H9 (cell line): ENCODE data around the gene IFNL1. TPM values are rescaled to one million over a fixed set of nuclear protein-coding genes. Genes with fewer than 3 reads are reported as not detected.

Experiments used
- DNase-seq: peaks from one replicate; pipeline ENCODE4 v3.0.0-alpha.2; 2017
- H2AFZ ChIP-seq: one replicate; pipeline ENCODE4 v1.6.1; 2013; ENCODE audit warnings: mild to moderate bottlenecking, low read length, control low read depth, moderate library complexity
- H2AK5ac ChIP-seq: 2 replicates; pipeline ENCODE4 v1.6.1; 2013; ENCODE audit warnings: low read length, control low read depth, mixed read lengths; ENCODE audit not compliant: insufficient read length
- H2BK120ac ChIP-seq: one replicate; pipeline ENCODE4 v1.6.1; 2013; ENCODE audit warnings: low read depth, mild to moderate bottlenecking, low read length, control low read depth, inconsistent platforms; ENCODE audit not compliant: poor library complexity, severe bottlenecking
- H2BK12ac ChIP-seq: 2 replicates; pipeline ENCODE4 v1.6.1; 2013; ENCODE audit warnings: low read length, control low read depth, mixed read lengths, low read depth; ENCODE audit not compliant: insufficient read length
- H2BK15ac ChIP-seq: 2 replicates; pipeline ENCODE4 v1.6.1; 2013; ENCODE audit warnings: low read depth, low read length, control low read depth
- H2BK20ac ChIP-seq: one replicate; pipeline ENCODE4 v1.6.1; 2013; ENCODE audit warnings: low read depth, mild to moderate bottlenecking, low read length, control low read depth, inconsistent platforms; ENCODE audit not compliant: poor library complexity, severe bottlenecking
- H2BK5ac ChIP-seq: 2 replicates; pipeline ENCODE4 v1.6.1; 2013; ENCODE audit warnings: low read length, control low read depth, mixed read lengths; ENCODE audit not compliant: insufficient read length
- H3K14ac ChIP-seq: 2 replicates; pipeline ENCODE4 v1.6.1; 2013; ENCODE audit warnings: low read length, control low read depth; ENCODE audit not compliant: insufficient read depth
- H3K18ac ChIP-seq: 2 replicates; pipeline ENCODE4 v1.6.1; 2013; ENCODE audit warnings: low read depth, mild to moderate bottlenecking, mixed read lengths, low read length, control low read depth; ENCODE audit not compliant: insufficient read length
- H3K23ac ChIP-seq: 2 replicates; pipeline ENCODE4 v1.6.1; 2013; ENCODE audit warnings: low read length, control low read depth, mixed read lengths, low read depth; ENCODE audit not compliant: insufficient read length
- H3K23me2 ChIP-seq: 2 replicates; pipeline ENCODE4 v1.6.1; 2013; ENCODE audit warnings: low read depth, mild to moderate bottlenecking, mixed read lengths, low read length, control low read depth; ENCODE audit not compliant: insufficient read length, poor library complexity, severe bottlenecking
- H3K27ac ChIP-seq: 2 replicates; pipeline ENCODE4 v1.5.1; 2013; ENCODE audit warnings: low read length, control low read depth, mixed read lengths, low read depth; ENCODE audit not compliant: insufficient read length
- H3K27me3 ChIP-seq: 2 replicates; pipeline ENCODE4 v1.6.1; 2013; ENCODE audit warnings: low read length, control low read depth, inconsistent platforms; ENCODE audit not compliant: insufficient read depth
- H3K4ac ChIP-seq: 2 replicates; pipeline ENCODE4 v1.6.1; 2013; ENCODE audit warnings: low read depth, mild to moderate bottlenecking, control low read depth, inconsistent platforms, low read length, moderate library complexity
- H3K4me1 ChIP-seq: 2 replicates; pipeline ENCODE4 v1.6.1; 2013; ENCODE audit warnings: low read length, control low read depth, inconsistent platforms; ENCODE audit not compliant: insufficient read depth
- H3K4me2 ChIP-seq: 2 replicates; pipeline ENCODE4 v1.6.1; 2013; ENCODE audit warnings: low read length, control low read depth, mixed read lengths; ENCODE audit not compliant: insufficient read length, insufficient read depth
- H3K56ac ChIP-seq: 2 replicates; pipeline ENCODE4 v1.6.1; 2013; ENCODE audit warnings: low read depth, mild to moderate bottlenecking, mixed read lengths, low read length, control low read depth; ENCODE audit not compliant: insufficient read length
- H3K79me1 ChIP-seq: 2 replicates; pipeline ENCODE4 v1.6.1; 2013; ENCODE audit warnings: low read depth, mild to moderate bottlenecking, moderate library complexity, low read length, control low read depth, inconsistent platforms; ENCODE audit not compliant: insufficient read depth, poor library complexity, severe bottlenecking
- H3K79me2 ChIP-seq: 2 replicates; pipeline ENCODE4 v1.6.1; 2013; ENCODE audit warnings: low read length, control low read depth, inconsistent platforms; ENCODE audit not compliant: insufficient read depth
- H3K9ac ChIP-seq: 2 replicates; pipeline ENCODE4 v1.6.1; 2013; ENCODE audit warnings: low read length, control low read depth, mixed read lengths; ENCODE audit not compliant: insufficient read length; ENCODE audit errors: extremely low read depth
- H3K9me3 ChIP-seq: one replicate; pipeline ENCODE4 v1.6.1; 2013; ENCODE audit warnings: low read depth, low read length, inconsistent platforms; ENCODE audit not compliant: control insufficient read depth
- H3T11ph ChIP-seq: one replicate; pipeline ENCODE4 v1.6.1; 2013; ENCODE audit warnings: mild to moderate bottlenecking, low read length, control low read depth, inconsistent platforms
- H4K20me1 ChIP-seq: one replicate; pipeline ENCODE4 v1.6.1; 2013; ENCODE audit not compliant: control insufficient read depth, insufficient read length, insufficient read depth
- H4K5ac ChIP-seq: 2 replicates; pipeline ENCODE4 v1.6.1; 2013; ENCODE audit warnings: low read depth, mild to moderate bottlenecking, mixed read lengths, low read length, control low read depth; ENCODE audit not compliant: insufficient read length
- H4K8ac ChIP-seq: replicated peaks from 2 replicates; pipeline ENCODE4 v1.6.1; 2013; ENCODE audit warnings: low read length, control low read depth, mixed read lengths, low read depth; ENCODE audit not compliant: insufficient read length
- H4K91ac ChIP-seq: 2 replicates; pipeline ENCODE4 v1.6.1; 2013; ENCODE audit warnings: low read depth, mild to moderate bottlenecking, moderate library complexity, mixed read lengths, low read length, control low read depth; ENCODE audit not compliant: insufficient read length
- H3K27ac Mint-ChIP-seq, 3 experiments: 2 replicates in 2 of 3; 3 replicates in 1 of 3; pipeline ENCODE4 v1.8.0; 2020 to 2021; ENCODE audit warnings: mixed read lengths in 3 of 3, mild to moderate bottlenecking in 1 of 3, moderate library complexity in 1 of 3
- H3K27me3 Mint-ChIP-seq: 2 replicates; pipeline ENCODE4 v1.8.0; 2021; ENCODE audit warnings: low read depth, mild to moderate bottlenecking, moderate library complexity, mixed read lengths
- H3K36me3 Mint-ChIP-seq, 3 experiments: 2 replicates in 2 of 3; 3 replicates in 1 of 3; pipeline ENCODE4 v1.8.0; 2020 to 2021; ENCODE audit warnings: low read depth in 3 of 3, mixed read lengths in 3 of 3; ENCODE audit not compliant: insufficient read depth in 1 of 3
- H3K4me1 Mint-ChIP-seq, 2 experiments: 2 replicates each; pipeline ENCODE4 v1.8.0; 2020; ENCODE audit warnings: mixed read lengths in 2 of 2
- H3K4me3 Mint-ChIP-seq, 2 experiments: 2 replicates in 1 of 2; 3 replicates in 1 of 2; pipeline ENCODE4 v1.8.0; 2020 to 2021; ENCODE audit warnings: mild to moderate bottlenecking in 2 of 2, mixed read lengths in 2 of 2, moderate library complexity in 1 of 2
- H3K9me3 Mint-ChIP-seq, 2 experiments: 2 replicates in 1 of 2; 3 replicates in 1 of 2; pipeline ENCODE4 v1.8.0; 2020; ENCODE audit warnings: mild to moderate bottlenecking in 2 of 2, mixed read lengths in 2 of 2, moderate library complexity in 1 of 2
- WGBS: extraction: QIAGEN DNeasy Blood & Tissue Kit; methylation state at CpG from one replicate; pipeline ENCODE4 v1.1.7; 2013; ENCODE audit warnings: missing lambda C conversion rate, low lambda C conversion rate, mixed read lengths; ENCODE audit not compliant: insufficient read length; ENCODE audit errors: extremely low coverage; 5-methylcytosine and 5-hydroxymethylcytosine counted together
- total RNA-seq: library from RNA; stranded (reverse); gene quantifications from 2 replicates; pipeline ENCODE4 v1.2.1, GENCODE V29; 2021
- TF ChIP-seq, protein P1 (sequence below): fragments of 200-600 bp; sonication (generic); conservative IDR thresholded peaks from 3 replicates; pipeline ENCODE4 v1.8.0; 2021; ENCODE audit warnings: antibody characterized with exemption, mild to moderate bottlenecking

The IFNL1 gene
- total RNA-seq, 1 experiment from 2014 or later: not detected

GRCh38 chr19:39248806-39249205 is 47.4 kb upstream of the IFNL1 start, which contains the start of gene IFNL4:
Gene IFNL4, minus strand, starts transcription at chr19:39248856.
- no peaks in the 10 kb centered on the region for H4K20me1 ChIP-seq
- peak within 1 kb of the TSS; percentile 19 to 68 for H3K4me3 Mint-ChIP-seq
- H3K27ac Mint-ChIP-seq: no peak within 1 kb of the TSS
- peak within 1 kb of the TSS; percentile 38 for H3K4me2 ChIP-seq
- no peaks in the 10 kb centered on the region for H3K4me1 ChIP-seq
- H3T11ph ChIP-seq: no peak within 1 kb of the TSS
- no peak within 1 kb of the TSS for H4K91ac ChIP-seq
- no peak within 1 kb of the TSS for H3K23ac ChIP-seq
- H3K9me3 ChIP-seq: no peaks in the 10 kb centered on the region
- H3K56ac ChIP-seq: no peak within 1 kb of the TSS
- H3K79me2 ChIP-seq: no peaks in the 10 kb centered on the region
- no peak within 1 kb of the TSS for H2BK20ac ChIP-seq
- no peak within 1 kb of the TSS for H2BK5ac ChIP-seq
- no peaks in the 10 kb centered on the region for H3K9me3 Mint-ChIP-seq
- TF ChIP-seq, protein P1, sequence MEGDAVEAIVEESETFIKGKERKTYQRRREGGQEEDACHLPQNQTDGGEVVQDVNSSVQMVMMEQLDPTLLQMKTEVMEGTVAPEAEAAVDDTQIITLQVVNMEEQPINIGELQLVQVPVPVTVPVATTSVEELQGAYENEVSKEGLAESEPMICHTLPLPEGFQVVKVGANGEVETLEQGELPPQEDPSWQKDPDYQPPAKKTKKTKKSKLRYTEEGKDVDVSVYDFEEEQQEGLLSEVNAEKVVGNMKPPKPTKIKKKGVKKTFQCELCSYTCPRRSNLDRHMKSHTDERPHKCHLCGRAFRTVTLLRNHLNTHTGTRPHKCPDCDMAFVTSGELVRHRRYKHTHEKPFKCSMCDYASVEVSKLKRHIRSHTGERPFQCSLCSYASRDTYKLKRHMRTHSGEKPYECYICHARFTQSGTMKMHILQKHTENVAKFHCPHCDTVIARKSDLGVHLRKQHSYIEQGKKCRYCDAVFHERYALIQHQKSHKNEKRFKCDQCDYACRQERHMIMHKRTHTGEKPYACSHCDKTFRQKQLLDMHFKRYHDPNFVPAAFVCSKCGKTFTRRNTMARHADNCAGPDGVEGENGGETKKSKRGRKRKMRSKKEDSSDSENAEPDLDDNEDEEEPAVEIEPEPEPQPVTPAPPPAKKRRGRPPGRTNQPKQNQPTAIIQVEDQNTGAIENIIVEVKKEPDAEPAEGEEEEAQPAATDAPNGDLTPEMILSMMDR: no peak
- peaks cover 35% of the 10 kb centered on the region; the same call in 1 of the 2 replicates for H3K27me3 ChIP-seq
- no peak within 1 kb of the TSS for H4K8ac ChIP-seq
- H3K36me3 Mint-ChIP-seq: no peaks in the 10 kb centered on the region
- H3K9ac ChIP-seq: no peak within 1 kb of the TSS
- WGBS: no CpG with 5 or more reads among the region's 13 CpGs
- H2AK5ac ChIP-seq: no peak within 1 kb of the TSS
- H3K79me1 ChIP-seq: no peaks in the 10 kb centered on the region
- H2AFZ ChIP-seq: no peak within 1 kb of the TSS
- H2BK120ac ChIP-seq: no peak within 1 kb of the TSS
- H3K27ac ChIP-seq: no peak within 1 kb of the TSS
- DNase-seq: no peak
- H3K27me3 Mint-ChIP-seq: peaks cover 90% of the 10 kb centered on the region
- no peak within 1 kb of the TSS for H4K5ac ChIP-seq
- no peak within 1 kb of the TSS for H3K18ac ChIP-seq
- no peak within 1 kb of the TSS for H2BK15ac ChIP-seq
- H3K14ac ChIP-seq: no peak within 1 kb of the TSS
- peaks cover 9% of the 10 kb centered on the region for H3K23me2 ChIP-seq
- H3K4me1 Mint-ChIP-seq: peaks cover 2 to 3% of the 10 kb centered on the region in 2 experiments; a peak in 2 of 4 replicates
- no peak within 1 kb of the TSS for H3K4ac ChIP-seq
- H2BK12ac ChIP-seq: no peak within 1 kb of the TSS
